ENCODE data around the gene CARMIL1.

Gene CARMIL1

GRCh38 chr6:25590986-25591385 lies 311.8 kb downstream of the CARMIL1 start:
- H3K4ac ChIP-seq (ENCODE audit: low read depth, low read length): no peak overlapping the region
- H3K27me3 ChIP-seq (ENCODE audit: insufficient read depth, low read length): no peaks in the 10 kb centered on the region
- H3K23ac ChIP-seq (ENCODE audit: low read length): no peak overlapping the region
- no peaks in the 10 kb centered on the region for H3K9me3 ChIP-seq (ENCODE audit: insufficient read depth, low read depth, low read length)
- H2BK12ac ChIP-seq (ENCODE audit: low read length): no peak overlapping the region
- no peaks in the 10 kb centered on the region for H3K79me1 ChIP-seq (ENCODE audit: low read length)
- H3K36me3 ChIP-seq (ENCODE audit: control insufficient read depth in 1 of 2, insufficient read depth in 2 of 2, low read length in 2 of 2): peaks cover 0 to 2% of the 10 kb centered on the region in 2 experiments
- H3K4me2 ChIP-seq (ENCODE audit: low read length): no peak overlapping the region
- DNase-seq: no peak
- H3K18ac ChIP-seq (ENCODE audit: low read length): no peak overlapping the region
- no peak overlapping the region for H3K4me3 ChIP-seq (ENCODE audit: low read depth, low read length)
- WGBS (ENCODE audit: extremely low coverage, insufficient coverage, insufficient read length): no CpG with 5 or more reads among the region's 5 CpGs
- no peak overlapping the region for H3K14ac ChIP-seq (ENCODE audit: low read length)
- H3K4me1 ChIP-seq (ENCODE audit: control insufficient read depth in 1 of 2, insufficient read depth in 2 of 2, low read length in 2 of 2): no peaks in the 10 kb centered on the region
- no peak overlapping the region for H2AFZ ChIP-seq (ENCODE audit: insufficient read depth, low read length, poor library complexity)
- H4K8ac ChIP-seq (ENCODE audit: low read depth, low read length): no peak overlapping the region
- H3K27ac ChIP-seq (ENCODE audit: low read depth, low read length): no peak overlapping the region
- no peak overlapping the region for H2BK120ac ChIP-seq (ENCODE audit: insufficient read depth, low read length, poor library complexity)
- no peak overlapping the region for H3K9ac ChIP-seq (ENCODE audit: low read length)
- no peak overlapping the region for H2AK5ac ChIP-seq (ENCODE audit: low read length)
- no peak overlapping the region for H4K91ac ChIP-seq (ENCODE audit: low read depth, low read length)
- H4K12ac ChIP-seq (ENCODE audit: low read depth, low read length): no peak overlapping the region
- H3K79me2 ChIP-seq (ENCODE audit: control insufficient read depth, insufficient read depth, low read length, poor library complexity): no peaks in the 10 kb centered on the region
- H2BK5ac ChIP-seq (ENCODE audit: low read depth, low read length, poor library complexity): no peak overlapping the region

DNA sequence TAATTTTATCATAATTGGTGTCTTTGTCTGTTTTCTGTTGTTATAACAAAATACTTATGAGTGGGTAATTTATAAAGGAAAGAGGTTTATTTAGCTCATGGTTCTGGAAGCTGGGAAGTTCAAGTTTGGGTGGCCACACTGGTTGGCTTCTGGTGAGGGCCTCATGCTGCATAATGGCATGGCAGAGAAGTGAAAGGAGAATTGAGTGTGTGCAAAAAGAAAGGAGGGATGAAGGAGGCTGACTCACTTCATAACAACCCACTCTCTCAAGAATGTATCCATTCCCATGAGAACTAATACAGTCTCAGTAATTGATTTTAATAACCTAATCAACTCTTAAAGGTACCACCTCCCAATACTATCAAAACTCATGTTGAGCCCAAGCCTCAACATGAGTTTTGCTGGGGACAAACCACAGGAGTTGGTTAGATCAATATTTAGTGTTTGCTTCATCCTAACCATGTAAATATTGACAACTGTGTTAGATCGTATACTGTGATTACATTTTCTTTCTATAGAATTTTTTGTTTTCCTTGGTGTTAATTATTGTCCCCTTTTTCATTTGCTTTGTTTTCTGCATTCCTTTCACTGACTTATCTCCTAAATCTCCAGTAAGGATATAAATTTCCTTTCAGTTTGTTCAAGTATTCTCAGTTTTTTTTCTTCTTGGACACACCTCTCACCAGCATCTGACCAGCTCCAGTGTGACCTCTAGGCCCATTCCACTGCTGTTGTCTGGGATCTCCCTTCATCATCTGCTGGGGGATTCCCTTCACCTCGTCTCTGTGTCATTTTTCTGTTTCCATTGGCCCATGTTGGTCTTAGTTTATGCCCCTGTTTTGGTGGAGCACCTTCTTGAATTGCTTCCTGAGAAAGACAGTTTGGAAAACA lies 318.0 kb downstream of the CARMIL1 start:
- H3K9ac ChIP-seq (ENCODE audit: low read length): no peak overlapping the region
- H2AK5ac ChIP-seq (ENCODE audit: low read length): no peak overlapping the region
- H4K91ac ChIP-seq (ENCODE audit: low read depth, low read length): no peak overlapping the region
- H3K4me2 ChIP-seq (ENCODE audit: low read length): no peak overlapping the region
- H3K79me1 ChIP-seq (ENCODE audit: low read length): peaks cover 11% of the 10 kb centered on the region
- H3K36me3 ChIP-seq (ENCODE audit: control insufficient read depth in 1 of 2, insufficient read depth in 2 of 2, low read length in 2 of 2): peaks cover 0 to 1% of the 10 kb centered on the region in 2 experiments
- peaks cover 14 to 21% of the 10 kb centered on the region in 2 experiments for H3K4me1 ChIP-seq (ENCODE audit: control insufficient read depth in 1 of 2, insufficient read depth in 2 of 2, low read length in 2 of 2)
- H2BK12ac ChIP-seq (ENCODE audit: low read length): no peak overlapping the region
- no peak overlapping the region for H4K12ac ChIP-seq (ENCODE audit: low read depth, low read length)
- H2BK120ac ChIP-seq (ENCODE audit: insufficient read depth, low read length, poor library complexity): no peak overlapping the region
- H2AFZ ChIP-seq (ENCODE audit: insufficient read depth, low read length, poor library complexity): no peak overlapping the region
- H3K4me3 ChIP-seq (ENCODE audit: low read depth, low read length): no peak overlapping the region
- H2BK5ac ChIP-seq (ENCODE audit: low read depth, low read length, poor library complexity): no peak overlapping the region
- no peaks in the 10 kb centered on the region for H3K27me3 ChIP-seq (ENCODE audit: insufficient read depth, low read length)
- H3K14ac ChIP-seq (ENCODE audit: low read length): no peak overlapping the region
- no peak overlapping the region for H3K27ac ChIP-seq (ENCODE audit: low read depth, low read length)
- no peak overlapping the region for H3K18ac ChIP-seq (ENCODE audit: low read length)
- H3K23ac ChIP-seq (ENCODE audit: low read length): no peak overlapping the region
- H3K9me3 ChIP-seq (ENCODE audit: insufficient read depth, low read depth, low read length): no peaks in the 10 kb centered on the region
- H4K8ac ChIP-seq (ENCODE audit: low read depth, low read length): no peak overlapping the region
- no peak overlapping the region for H3K4ac ChIP-seq (ENCODE audit: low read depth, low read length)
- peak; percentile 7 to 26 for DNase-seq
- no CpG with 5 or more reads among the region's 2 CpGs for WGBS (ENCODE audit: extremely low coverage, insufficient coverage, insufficient read length)
- peaks cover 5% of the 10 kb centered on the region for H3K79me2 ChIP-seq (ENCODE audit: control insufficient read depth, insufficient read depth, low read length, poor library complexity)

DNA sequence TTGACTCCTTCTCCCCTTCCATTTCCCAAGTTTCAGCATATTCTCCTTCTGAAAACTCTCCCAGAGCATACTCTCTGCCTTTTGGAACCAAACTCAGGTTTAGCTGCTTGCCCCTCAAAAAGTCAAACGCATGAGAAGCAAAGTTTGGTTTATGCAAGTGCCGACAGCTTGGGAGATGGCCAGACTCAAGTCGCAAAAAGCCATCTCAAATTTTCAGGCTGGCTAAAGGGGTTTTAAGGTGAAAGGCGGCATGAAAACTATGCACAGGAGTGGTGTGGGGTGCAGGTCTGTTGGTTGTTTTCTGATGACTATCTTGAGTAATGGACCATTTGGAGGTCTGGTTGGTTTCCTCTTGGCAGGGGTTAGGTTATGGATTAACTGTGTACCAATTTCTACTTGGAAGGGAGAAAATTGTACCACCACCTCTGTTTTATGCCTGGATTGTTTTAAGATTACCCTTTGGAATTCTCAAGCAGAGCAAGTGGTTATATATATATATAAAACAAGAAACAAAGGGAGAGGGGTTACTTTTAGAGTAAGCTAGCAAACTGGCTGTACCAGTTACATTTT lies 320.4 kb downstream of the CARMIL1 start:
- Histone ChIP-seq H3K79me2 (ENCODE audit: control insufficient read depth, insufficient read depth, low read length, poor library complexity) (peaks cover 5% of the 10 kb centered on the region), H2AK5ac (ENCODE audit: low read length) (no peak overlapping the region), H4K8ac (ENCODE audit: low read depth, low read length) (peak overlapping the region; percentile 38), H3K4ac (ENCODE audit: low read depth, low read length) (no peak overlapping the region), H2BK12ac (ENCODE audit: low read length) (no peak overlapping the region), H4K91ac (ENCODE audit: low read depth, low read length) (no peak overlapping the region), H3K79me1 (ENCODE audit: low read length) (peaks cover 11% of the 10 kb centered on the region), H3K14ac (ENCODE audit: low read length) (no peak overlapping the region), H3K9ac (ENCODE audit: low read length) (no peak overlapping the region), H3K4me3 (ENCODE audit: low read depth, low read length) (no peak overlapping the region), H3K18ac (ENCODE audit: low read length) (no peak overlapping the region), H2BK5ac (ENCODE audit: low read depth, low read length, poor library complexity) (peak overlapping the region; percentile 56), H2AFZ (ENCODE audit: insufficient read depth, low read length, poor library complexity) (no peak overlapping the region), H3K4me1 (ENCODE audit: control insufficient read depth in 1 of 2, insufficient read depth in 2 of 2, low read length in 2 of 2) (peaks cover 14 to 21% of the 10 kb centered on the region in 2 experiments), H2BK120ac (ENCODE audit: insufficient read depth, low read length, poor library complexity) (no peak overlapping the region), H3K27ac (ENCODE audit: low read depth, low read length) (peak overlapping the region; percentile 72), H3K4me2 (ENCODE audit: low read length) (peak overlapping the region; percentile 13), H3K36me3 (ENCODE audit: control insufficient read depth in 1 of 2, insufficient read depth in 2 of 2, low read length in 2 of 2) (peaks cover 0 to 1% of the 10 kb centered on the region in 2 experiments), H3K9me3 (ENCODE audit: insufficient read depth, low read depth, low read length) (no peaks in the 10 kb centered on the region), H3K23ac (ENCODE audit: low read length) (no peak overlapping the region), H4K12ac (ENCODE audit: low read depth, low read length) (peak overlapping the region; percentile 43), H3K27me3 (ENCODE audit: insufficient read depth, low read length) (no peaks in the 10 kb centered on the region)
- no CpG with 5 or more reads among the region's 4 CpGs for WGBS (ENCODE audit: extremely low coverage, insufficient coverage, insufficient read length)
- no peak for DNase-seq

DNA sequence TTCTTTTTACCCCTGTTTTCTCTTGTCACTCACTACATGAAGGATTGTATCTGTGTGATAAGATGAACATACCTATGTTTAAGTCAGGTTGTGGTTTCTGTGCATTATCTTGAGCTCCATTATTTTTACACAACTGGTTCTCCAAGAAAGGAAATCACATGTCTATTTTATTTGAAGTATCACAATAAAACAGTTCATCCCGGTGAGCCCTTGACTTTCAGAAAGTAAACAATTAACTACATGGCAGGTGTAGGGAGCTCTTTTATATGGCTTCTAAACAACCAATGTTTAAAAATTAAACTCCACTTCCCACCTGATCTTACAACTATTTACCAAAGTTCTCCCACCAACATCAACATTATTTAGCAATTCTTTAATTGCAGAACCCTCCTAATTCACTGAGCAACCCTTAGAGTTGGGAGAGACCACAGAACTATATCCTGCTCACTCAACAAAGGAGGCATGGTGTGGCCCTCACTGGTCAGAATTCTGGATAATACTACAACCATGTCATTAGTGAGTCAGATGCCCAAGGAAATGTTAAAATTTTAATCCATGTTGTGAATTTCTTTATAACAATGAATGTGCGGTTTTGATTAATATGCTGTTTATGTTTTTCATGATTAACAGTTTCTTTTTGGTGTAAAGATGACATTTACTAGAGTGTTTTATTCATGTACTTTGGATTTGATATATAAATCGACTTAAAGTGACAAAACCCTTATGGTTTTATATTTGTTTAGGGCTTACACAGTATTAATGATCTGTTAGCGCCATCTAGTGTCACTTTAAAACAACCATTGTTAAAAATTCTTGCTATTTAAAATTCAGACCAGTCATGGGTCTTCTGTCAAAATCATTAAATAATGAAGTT lies 322.9 kb downstream of the CARMIL1 start:
- DNase-seq: peak in 1 of 2 donors; percentile 59
- H3K4me3 ChIP-seq (ENCODE audit: low read depth, low read length): no peak overlapping the region
- peaks cover 14 to 21% of the 10 kb centered on the region in 2 experiments for H3K4me1 ChIP-seq (ENCODE audit: control insufficient read depth in 1 of 2, insufficient read depth in 2 of 2, low read length in 2 of 2)
- no peak overlapping the region for H3K9ac ChIP-seq (ENCODE audit: low read length)
- no peaks in the 10 kb centered on the region for H3K9me3 ChIP-seq (ENCODE audit: insufficient read depth, low read depth, low read length)
- H2AFZ ChIP-seq (ENCODE audit: insufficient read depth, low read length, poor library complexity): no peak overlapping the region
- H3K36me3 ChIP-seq (ENCODE audit: control insufficient read depth in 1 of 2, insufficient read depth in 2 of 2, low read length in 2 of 2): peaks cover 0 to 1% of the 10 kb centered on the region in 2 experiments
- no peak overlapping the region for H2BK5ac ChIP-seq (ENCODE audit: low read depth, low read length, poor library complexity)
- H3K23ac ChIP-seq (ENCODE audit: low read length): no peak overlapping the region
- H4K91ac ChIP-seq (ENCODE audit: low read depth, low read length): no peak overlapping the region
- H4K8ac ChIP-seq (ENCODE audit: low read depth, low read length): no peak overlapping the region
- no peak overlapping the region for H4K12ac ChIP-seq (ENCODE audit: low read depth, low read length)
- H3K27me3 ChIP-seq (ENCODE audit: insufficient read depth, low read length): no peaks in the 10 kb centered on the region
- no peak overlapping the region for H2AK5ac ChIP-seq (ENCODE audit: low read length)
- peaks cover 11% of the 10 kb centered on the region for H3K79me1 ChIP-seq (ENCODE audit: low read length)
- no peak overlapping the region for H2BK12ac ChIP-seq (ENCODE audit: low read length)
- H3K4me2 ChIP-seq (ENCODE audit: low read length): no peak overlapping the region
- H3K27ac ChIP-seq (ENCODE audit: low read depth, low read length): no peak overlapping the region
- no peak overlapping the region for H2BK120ac ChIP-seq (ENCODE audit: insufficient read depth, low read length, poor library complexity)
- H3K14ac ChIP-seq (ENCODE audit: low read length): no peak overlapping the region
- WGBS (ENCODE audit: extremely low coverage, insufficient coverage, insufficient read length): no CpG with 5 or more reads among the region's 4 CpGs
- no peak overlapping the region for H3K4ac ChIP-seq (ENCODE audit: low read depth, low read length)
- peaks cover 5% of the 10 kb centered on the region for H3K79me2 ChIP-seq (ENCODE audit: control insufficient read depth, insufficient read depth, low read length, poor library complexity)
- no peak overlapping the region for H3K18ac ChIP-seq (ENCODE audit: low read length)
